ENCODE measurements around the gene DCAF10.
"Not testable (repeated sequence)": the region's sequence is repeated elsewhere in the genome, so short reads cannot be mapped to it uniquely, and the experiment has no call there.

Gene DCAF10

DNA sequence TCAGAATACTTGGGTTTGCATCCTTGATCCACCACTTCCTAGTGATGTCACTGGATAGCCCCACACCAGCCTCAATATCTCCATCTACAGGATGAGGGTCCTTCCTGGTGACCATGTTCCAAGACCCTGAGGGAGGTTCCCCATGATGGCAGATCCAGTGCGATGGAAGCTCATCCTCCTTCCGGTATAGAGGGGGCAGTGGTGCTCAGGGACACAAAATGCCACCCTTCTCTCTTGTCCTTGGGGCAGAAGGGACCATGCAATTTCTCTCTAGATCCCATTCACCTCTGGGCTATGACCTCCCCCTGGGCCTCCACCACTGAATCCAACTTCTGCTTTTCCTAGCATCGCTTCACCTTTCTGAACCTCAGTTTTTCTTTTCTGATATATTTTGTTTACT lies 108.7 kb downstream of the DCAF10 start:
- no peak for DNase-seq (ENCODE audit: low spot score)

GRCh38 chr9:37909836-37910235 lies 109.2 kb downstream of the DCAF10 start:
- DNase-seq (ENCODE audit: low spot score): not testable (repeated sequence)

DNA sequence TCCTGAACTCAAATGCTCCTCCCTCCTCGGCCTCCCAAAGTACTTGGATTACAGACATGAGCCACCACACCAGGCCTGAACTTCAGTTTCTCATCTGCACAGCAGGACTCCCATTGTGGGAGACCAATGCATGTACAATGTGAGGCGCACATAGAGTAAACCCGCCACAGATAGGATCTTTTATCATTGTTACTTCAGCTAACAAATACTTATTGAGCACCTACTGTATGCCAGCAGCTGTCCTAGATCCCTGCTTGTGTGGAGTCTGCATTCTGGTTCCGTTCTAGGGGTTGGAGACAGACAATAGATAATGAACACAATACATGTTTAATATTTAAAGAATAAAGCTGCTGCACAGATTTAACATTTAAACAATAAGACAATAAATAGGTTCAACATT lies 109.7 kb downstream of the DCAF10 start:
- no peak for DNase-seq (ENCODE audit: low spot score)

GRCh38 chr9:37911271-37911681 lies 110.7 kb downstream of the DCAF10 start:
- no peak for DNase-seq (ENCODE audit: low spot score)

GRCh38 chr9:37913480-37914153 lies 113.0 kb downstream of the DCAF10 start:
- peak; percentile 84 for DNase-seq (ENCODE audit: low spot score)

DNA sequence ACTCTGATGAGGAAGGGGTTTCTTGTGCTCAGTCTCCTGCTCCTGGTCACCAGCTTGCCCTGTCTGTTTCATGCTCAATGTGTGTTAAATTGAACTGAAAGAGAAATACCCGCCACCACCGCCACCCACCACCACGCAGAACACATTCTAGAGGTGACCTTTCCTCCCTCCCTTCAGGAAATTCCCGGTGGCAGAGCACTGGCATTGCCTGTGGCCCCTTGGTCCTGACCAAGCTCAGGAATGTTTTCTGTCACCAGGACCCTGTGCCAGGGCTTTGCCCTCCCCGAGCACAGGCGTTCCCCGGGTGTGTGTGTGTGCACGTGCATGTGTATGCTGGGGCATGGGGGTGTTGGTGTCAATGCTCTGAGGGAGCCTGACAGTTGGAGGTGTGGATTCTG lies 113.6 kb downstream of the DCAF10 start:
- DNase-seq (ENCODE audit: low spot score): no peak

DNA sequence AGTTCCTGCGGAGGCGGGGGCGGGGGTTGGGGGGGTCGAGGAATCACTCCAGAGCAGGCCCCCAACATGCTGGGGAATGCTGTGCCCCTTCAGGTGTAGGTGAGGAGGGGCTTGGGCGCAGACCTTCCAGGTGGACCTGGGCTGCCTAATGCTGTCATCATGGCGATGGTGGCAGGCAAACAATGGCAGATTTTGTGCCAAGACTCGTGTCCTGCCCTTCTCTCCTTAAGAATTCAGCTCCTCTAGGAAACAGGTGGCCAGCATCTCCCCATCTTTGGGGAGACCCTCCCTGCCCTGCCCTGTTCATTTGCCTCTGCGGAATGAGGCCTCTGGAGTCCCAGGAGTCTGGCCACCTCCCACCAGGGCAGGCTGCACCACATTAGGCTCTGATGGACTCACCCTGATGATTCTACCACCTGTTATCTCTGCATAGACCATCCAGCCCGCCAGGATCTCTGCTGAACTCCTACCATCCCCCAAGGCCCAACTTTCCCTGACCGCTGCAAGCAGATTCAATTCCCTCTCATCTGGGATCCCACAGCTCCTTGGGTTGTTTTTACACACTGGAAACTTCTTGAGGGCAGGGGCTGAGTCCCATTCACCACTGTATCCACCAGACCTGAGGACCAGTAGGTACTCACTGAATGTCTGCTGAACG lies 114.2 kb downstream of the DCAF10 start:
- DNase-seq (ENCODE audit: low spot score): no peak

DNA sequence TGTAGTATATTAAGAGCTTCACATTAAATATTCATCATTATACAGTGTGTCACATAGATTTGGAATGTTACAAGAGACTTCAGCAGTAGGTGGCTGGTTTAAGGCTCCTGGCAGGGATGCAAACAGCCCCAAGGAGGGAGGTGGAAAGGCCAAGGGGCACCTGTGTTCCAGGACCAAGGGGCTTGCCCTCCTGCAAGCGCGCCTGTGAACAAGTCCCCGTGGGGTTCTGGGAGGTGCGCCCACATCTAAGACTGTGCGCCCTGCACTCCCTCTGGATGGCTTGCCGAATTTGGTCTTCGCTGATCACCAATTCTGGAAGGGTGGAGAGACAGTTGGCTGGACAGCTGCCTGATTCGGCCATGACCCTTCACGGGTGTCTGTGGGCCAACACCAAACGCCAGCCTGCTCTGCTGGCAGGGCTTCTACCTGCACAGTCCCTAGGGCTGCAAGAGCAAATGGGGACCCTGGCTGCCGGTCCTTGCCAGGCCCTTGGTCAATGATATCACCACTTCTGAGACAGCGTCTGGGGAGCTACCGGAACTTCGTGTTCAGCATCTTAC lies 115.4 kb downstream of the DCAF10 start:
- no peak for DNase-seq (ENCODE audit: low spot score)

DNA sequence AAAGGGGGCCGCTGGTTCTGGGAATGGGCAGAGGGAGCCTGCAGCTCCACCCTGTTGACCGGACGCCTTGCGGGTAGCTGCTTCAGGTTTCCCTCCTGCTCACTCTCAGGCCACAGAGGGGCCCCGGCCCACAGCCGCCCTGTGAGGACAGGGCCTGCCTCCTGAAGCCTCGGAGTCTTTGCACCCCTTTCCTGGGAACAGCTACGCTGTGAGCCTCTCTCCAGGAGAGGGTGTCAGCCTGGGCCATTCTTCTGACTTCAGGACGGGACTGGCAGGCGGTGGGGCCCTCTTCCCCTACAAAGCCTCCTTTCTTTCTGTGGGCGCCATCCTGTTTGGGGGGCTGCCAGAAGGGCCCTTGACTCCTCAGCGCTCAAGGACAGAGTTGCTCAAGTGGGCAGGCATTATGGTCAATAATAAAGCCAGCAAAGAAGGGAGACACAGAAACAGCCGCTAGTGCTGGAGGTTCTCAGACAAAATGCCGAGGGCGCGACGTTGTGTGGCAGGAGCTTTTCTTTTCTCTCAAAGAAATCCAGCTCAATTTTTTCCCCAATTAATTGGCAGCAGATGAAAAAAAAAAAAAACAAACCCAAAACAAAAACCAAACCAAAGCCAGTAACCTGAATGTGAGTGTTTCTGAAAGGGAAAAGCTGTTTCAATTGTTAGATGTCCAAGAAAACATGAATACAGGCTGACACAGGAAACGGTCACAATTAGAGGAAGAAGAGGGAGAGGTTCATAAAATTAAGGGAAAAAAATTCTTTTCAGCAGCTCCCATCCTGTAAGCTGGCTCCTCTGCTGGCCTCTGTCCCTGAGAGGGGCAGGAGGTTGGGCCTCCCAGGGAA lies 116.1 kb downstream of the DCAF10 start:
- no peak for DNase-seq (ENCODE audit: low spot score)
